Activated naive CD4-positive, alpha-beta T cell treated with anti-CD3 and anti-CD28 coated beads for 36 hours (primary cell): ENCODE data around the gene ZDHHC11. TPM values are rescaled to one million over a fixed set of nuclear protein-coding genes. Genes with fewer than 3 reads are reported as not detected.
"Not testable (repeated sequence)": the region's sequence is repeated elsewhere in the genome, so short reads cannot be mapped to it uniquely, and the experiment has no call there.

ENCODE experiments used
- CTCF ChIA-PET: fragments of 350-600 bp; sonication (Branson Sonifier 250); formaldehyde crosslinking; loops from one replicate; lab custom pipeline; 2021; ENCODE audit warnings: antibody characterized with exemption; lab: Charles Lee
- DNase-seq: peaks from one replicate; pipeline ENCODE4 v3.0.0-alpha.2; 2020
- H3K27ac Mint-ChIP-seq: one replicate; pipeline ENCODE4 v1.8.0; 2021; ENCODE audit warnings: mild to moderate bottlenecking, mixed read lengths
- H3K27me3 Mint-ChIP-seq: one replicate; pipeline ENCODE4 v1.8.0; 2021; ENCODE audit warnings: low read depth, mixed read lengths
- H3K36me3 Mint-ChIP-seq: one replicate; pipeline ENCODE4 v1.8.0; 2021; ENCODE audit warnings: low read depth, mixed read lengths
- H3K4me1 Mint-ChIP-seq: one replicate; pipeline ENCODE4 v1.8.0; 2021; ENCODE audit warnings: low read depth, mixed read lengths
- H3K4me3 Mint-ChIP-seq: one replicate; pipeline ENCODE4 v1.8.0; 2021; ENCODE audit warnings: mild to moderate bottlenecking, moderate library complexity, mixed read lengths
- H3K9me3 Mint-ChIP-seq: one replicate; pipeline ENCODE4 v1.8.0; 2021; ENCODE audit warnings: mixed read lengths
- intact Hi-C: fragments of 100-400 bp; cut with micrococcal nuclease; formaldehyde crosslinking; loops from one replicate; pipeline ENCODE4 v1.15.1; 2023
- total RNA-seq, 2 experiments: library from RNA; stranded (reverse); gene quantifications; one replicate each; pipeline ENCODE4 v1.2.3, GENCODE V29; 2021

The ZDHHC11 gene
- total RNA-seq, 2 experiments from 2014 or later, result 3.6 TPM

GRCh38 chr5:852431-853401 lies 1.9 kb upstream of the ZDHHC11 start:
- no peaks in the 10 kb centered on the region for H3K36me3 Mint-ChIP-seq
- intact Hi-C loops, result no loop called here
- H3K4me3 Mint-ChIP-seq, result no peak overlapping the region
- CTCF ChIA-PET, result no interaction called here
- H3K27me3 Mint-ChIP-seq, result no peaks in the 10 kb centered on the region
- H3K9me3 Mint-ChIP-seq, result no peaks in the 10 kb centered on the region
- H3K27ac Mint-ChIP-seq, result no peak overlapping the region
- H3K4me1 Mint-ChIP-seq, result no peaks in the 10 kb centered on the region
- no peak for DNase-seq

- H3K36me3 Mint-ChIP-seq, result no peaks in the 10 kb centered on the region
- no peaks in the 10 kb centered on the region for H3K27me3 Mint-ChIP-seq
- CTCF ChIA-PET, result no interaction called here
- H3K4me1 Mint-ChIP-seq, result no peaks in the 10 kb centered on the region
- DNase-seq, result no peak
- no peaks in the 10 kb centered on the region for H3K9me3 Mint-ChIP-seq
- H3K27ac Mint-ChIP-seq, result no peak overlapping the region
- H3K4me3 Mint-ChIP-seq, result no peak overlapping the region
- intact Hi-C loops, result no loop called here
Measured at GRCh38 chr5:852018-852417, 1.2 kb upstream of the ZDHHC11 start.

GRCh38 chr5:851553-851952 lies 767 bp upstream of the ZDHHC11 start:
- no peaks in the 10 kb centered on the region for H3K36me3 Mint-ChIP-seq

GRCh38 chr5:851076-851475 lies 290 bp upstream of the ZDHHC11 start:
- Mint-ChIP-seq H3K9me3 (peaks cover 6% of the 10 kb centered on the region), H3K27me3 (no peaks in the 10 kb centered on the region), H3K4me3 (no peak overlapping the region), H3K4me1 (peaks cover 6% of the 10 kb centered on the region), H3K27ac (no peak overlapping the region), H3K36me3 (no peaks in the 10 kb centered on the region)
- CTCF ChIA-PET, result no interaction called here
- intact Hi-C loops, result no loop called here
- no peak for DNase-seq

More at GRCh38 chr5:851553-851952, 767 bp upstream of the ZDHHC11 start:
- no peak overlapping the region for H3K27ac Mint-ChIP-seq
- peaks cover 3% of the 10 kb centered on the region for H3K4me1 Mint-ChIP-seq
- CTCF ChIA-PET, result no interaction called here
- no peaks in the 10 kb centered on the region for H3K27me3 Mint-ChIP-seq
- DNase-seq, result no peak
- no peak overlapping the region for H3K4me3 Mint-ChIP-seq
- intact Hi-C loops, result no loop called here
- peaks cover 4% of the 10 kb centered on the region for H3K9me3 Mint-ChIP-seq

GRCh38 chr5:849651-850301 lies 1.0 kb downstream of the ZDHHC11 start:
- no peak overlapping the region for H3K4me3 Mint-ChIP-seq

GRCh38 chr5:848671-849111 lies 2.1 kb downstream of the ZDHHC11 start:
- intact Hi-C loops, result no loop called here
- CTCF ChIA-PET, result no interaction called here
- DNase-seq, result no peak

More at GRCh38 chr5:849651-850301, 1.0 kb downstream of the ZDHHC11 start:
- no peak overlapping the region for H3K27ac Mint-ChIP-seq
- DNase-seq, result no peak
- CTCF ChIA-PET, result no interaction called here
- H3K4me1 Mint-ChIP-seq, result peaks cover 6% of the 10 kb centered on the region
- H3K27me3 Mint-ChIP-seq, result no peaks in the 10 kb centered on the region
- intact Hi-C loops, result no loop called here
- peaks cover 6% of the 10 kb centered on the region for H3K9me3 Mint-ChIP-seq
- H3K36me3 Mint-ChIP-seq, result no peaks in the 10 kb centered on the region

GRCh38 chr5:847736-848135 lies 3.0 kb downstream of the ZDHHC11 start:
- DNase-seq, H3K9me3 Mint-ChIP-seq, H3K36me3 Mint-ChIP-seq, H3K27ac Mint-ChIP-seq, H3K4me3 Mint-ChIP-seq, CTCF ChIA-PET, H3K27me3 Mint-ChIP-seq, H3K4me1 Mint-ChIP-seq: not testable (repeated sequence)
- intact Hi-C loops, result loop anchor here (2.0 kb wide), 1 partner anchor 91 kb away; no protein-coding TSS in a partner anchor

More at GRCh38 chr5:848671-849111, 2.1 kb downstream of the ZDHHC11 start:
- H3K4me3 Mint-ChIP-seq, result no peak overlapping the region
- no peaks in the 10 kb centered on the region for H3K36me3 Mint-ChIP-seq
- no peak overlapping the region for H3K27ac Mint-ChIP-seq
- peaks cover 6% of the 10 kb centered on the region for H3K9me3 Mint-ChIP-seq
- no peaks in the 10 kb centered on the region for H3K27me3 Mint-ChIP-seq
- H3K4me1 Mint-ChIP-seq, result peaks cover 6% of the 10 kb centered on the region

- H3K27ac Mint-ChIP-seq, H3K27me3 Mint-ChIP-seq, H3K36me3 Mint-ChIP-seq, DNase-seq, H3K4me3 Mint-ChIP-seq, CTCF ChIA-PET, H3K4me1 Mint-ChIP-seq, H3K9me3 Mint-ChIP-seq: not testable (repeated sequence)
- intact Hi-C loops, result loop anchor here (2.0 kb wide), 1 partner anchor 90 kb away; no protein-coding TSS in a partner anchor
Measured at GRCh38 chr5:847212-847611, 3.6 kb downstream of the ZDHHC11 start.

GRCh38 chr5:846602-847091 lies 4.1 kb downstream of the ZDHHC11 start:
- H3K36me3 Mint-ChIP-seq, H3K9me3 Mint-ChIP-seq, H3K27me3 Mint-ChIP-seq, H3K4me1 Mint-ChIP-seq, H3K4me3 Mint-ChIP-seq, CTCF ChIA-PET: not testable (repeated sequence)
- peak; percentile 78 for DNase-seq
- intact Hi-C loops, result loop anchor here (2.0 kb wide), 1 partner anchor 90 kb away; no protein-coding TSS in a partner anchor
- H3K27ac Mint-ChIP-seq, result peak overlapping the region; percentile 20

GRCh38 chr5:845676-846601 lies 4.8 kb downstream of the ZDHHC11 start:
- H3K27ac Mint-ChIP-seq, result peak overlapping the region; percentile 20
- not testable (repeated sequence) for DNase-seq, H3K4me3 Mint-ChIP-seq

GRCh38 chr5:845031-845675 lies 5.6 kb downstream of the ZDHHC11 start:
- H3K36me3 Mint-ChIP-seq, intact Hi-C loops, H3K4me3 Mint-ChIP-seq, H3K27ac Mint-ChIP-seq, H3K4me1 Mint-ChIP-seq, H3K27me3 Mint-ChIP-seq, CTCF ChIA-PET, H3K9me3 Mint-ChIP-seq: not testable (repeated sequence)
- peak; percentile 2 for DNase-seq

More at GRCh38 chr5:845676-846601, 4.8 kb downstream of the ZDHHC11 start:
- H3K4me1 Mint-ChIP-seq, H3K27me3 Mint-ChIP-seq, H3K36me3 Mint-ChIP-seq, CTCF ChIA-PET, H3K9me3 Mint-ChIP-seq: not testable (repeated sequence)
- intact Hi-C loops, result loop anchor here (2.0 kb wide), 1 partner anchor 89 kb away; no protein-coding TSS in a partner anchor
